Breast epithelium (tissue), 3 donors: ENCODE data around the gene HRH3.

ENCODE experiments used
- CTCF ChIP-seq, 3 donors: fragments of 450-650 bp; IDR thresholded peaks; one replicate each; pipeline ENCODE4 v1.5.1; 2016 to 2017; ENCODE audit warnings: antibody characterized with exemption in 3 of 3, mild to moderate bottlenecking in 3 of 3, moderate library complexity in 3 of 3
- POLR2A ChIP-seq: fragments of 450-650 bp; IDR thresholded peaks from one replicate; pipeline ENCODE4 v1.6.1; 2016; ENCODE audit warnings: antibody characterized with exemption, mild to moderate bottlenecking, moderate library complexity
- POLR2AphosphoS5 ChIP-seq, 3 donors: sonication (generic); formaldehyde crosslinking; IDR thresholded peaks; one replicate each; pipeline ENCODE4 v1.6.1; 2017; ENCODE audit warnings: antibody characterized with exemption in 3 of 3

GRCh38 chr20:62236766-62237513, 16.9 kb upstream of the HRH3 start:
- TF ChIP-seq CTCF (IDR thresholded peaks at IDR 0.05) (no peak), POLR2A (no peak), POLR2AphosphoS5 (IDR thresholded peaks at IDR 0.05) (no peak)
